Right lobe of liver (tissue), 4 donors: Measurements from ENCODE around the gene PEDS1.

Experiments
- POLR2A ChIP-seq: fragments of 450-650 bp; IDR thresholded peaks from one replicate; pipeline ENCODE4 v1.6.1; 2017; ENCODE audit warnings: antibody characterized with exemption, mild to moderate bottlenecking
- TF ChIP-seq, protein P1 (sequence below), 4 donors: fragments of 200-600 bp in 3 of 4; fragments of 450-650 bp in 1 of 4; IDR thresholded peaks; one replicate each; pipeline versions ENCODE4 v1.5.1 to v1.8.0; 2016 to 2022; ENCODE audit warnings: antibody characterized with exemption in 4 of 4, mild to moderate bottlenecking in 2 of 4
- donor health status: DM: no; HTN: no; CAD: no.
- donor health status: DM: no; HTN: no; CAD: no.
- donor health status: DM: no; HTN: yes; CAD: no.

DNA sequence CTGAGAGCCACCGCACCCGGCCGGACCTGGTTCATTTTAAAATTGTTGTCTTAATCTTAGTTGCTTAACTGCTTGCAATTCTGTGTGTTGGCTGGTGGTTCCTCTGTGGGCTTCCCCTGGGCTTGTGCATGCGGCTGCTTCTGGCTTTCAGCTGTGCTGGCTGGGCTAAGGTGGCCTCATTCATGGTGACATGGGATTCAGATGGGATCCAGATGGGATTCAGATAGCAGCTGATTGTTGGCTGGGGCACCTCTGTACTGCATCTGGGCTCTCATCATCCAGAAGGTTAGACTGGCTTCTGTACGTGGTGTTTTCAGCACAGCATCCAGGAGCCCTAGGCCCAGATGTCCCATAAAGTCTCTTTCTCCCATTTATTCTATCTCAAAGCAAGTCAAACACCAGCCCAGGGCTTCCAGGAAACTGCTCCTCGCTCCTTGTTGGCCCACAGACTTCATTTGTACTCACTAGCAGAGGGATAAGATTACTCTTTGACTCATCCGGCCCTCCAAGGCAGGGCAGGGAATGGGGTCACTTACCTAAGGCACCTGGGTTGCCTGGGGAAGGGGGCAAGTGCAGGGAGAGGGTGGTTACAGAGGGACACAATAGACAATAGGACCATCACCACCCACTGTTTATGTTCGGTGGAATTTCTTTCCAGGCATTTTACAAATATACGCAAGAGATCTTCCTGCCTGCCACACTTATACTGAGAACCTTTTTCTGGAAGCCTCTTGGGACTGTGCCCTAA lies 10.2 kb upstream of the PEDS1 start:
- TF ChIP-seq, protein P1, sequence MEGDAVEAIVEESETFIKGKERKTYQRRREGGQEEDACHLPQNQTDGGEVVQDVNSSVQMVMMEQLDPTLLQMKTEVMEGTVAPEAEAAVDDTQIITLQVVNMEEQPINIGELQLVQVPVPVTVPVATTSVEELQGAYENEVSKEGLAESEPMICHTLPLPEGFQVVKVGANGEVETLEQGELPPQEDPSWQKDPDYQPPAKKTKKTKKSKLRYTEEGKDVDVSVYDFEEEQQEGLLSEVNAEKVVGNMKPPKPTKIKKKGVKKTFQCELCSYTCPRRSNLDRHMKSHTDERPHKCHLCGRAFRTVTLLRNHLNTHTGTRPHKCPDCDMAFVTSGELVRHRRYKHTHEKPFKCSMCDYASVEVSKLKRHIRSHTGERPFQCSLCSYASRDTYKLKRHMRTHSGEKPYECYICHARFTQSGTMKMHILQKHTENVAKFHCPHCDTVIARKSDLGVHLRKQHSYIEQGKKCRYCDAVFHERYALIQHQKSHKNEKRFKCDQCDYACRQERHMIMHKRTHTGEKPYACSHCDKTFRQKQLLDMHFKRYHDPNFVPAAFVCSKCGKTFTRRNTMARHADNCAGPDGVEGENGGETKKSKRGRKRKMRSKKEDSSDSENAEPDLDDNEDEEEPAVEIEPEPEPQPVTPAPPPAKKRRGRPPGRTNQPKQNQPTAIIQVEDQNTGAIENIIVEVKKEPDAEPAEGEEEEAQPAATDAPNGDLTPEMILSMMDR (IDR thresholded peaks at IDR 0.05) = no peak
- TF ChIP-seq POLR2A = no peak
